HUES64 (cell line): ENCODE data around the gene ABCA8.

Experiments
- H3K27ac ChIP-seq: 2 replicates; pipeline ENCODE4 v1.7.0; 2013; ENCODE audit warnings: low read depth, low read length, inconsistent platforms
- H3K27me3 ChIP-seq: 2 replicates; pipeline ENCODE4 v1.6.1; 2013; ENCODE audit warnings: mild to moderate bottlenecking, low read length; ENCODE audit not compliant: insufficient read depth
- H3K36me3 ChIP-seq: 2 replicates; pipeline ENCODE4 v1.6.1; 2013; ENCODE audit warnings: mild to moderate bottlenecking, low read length; ENCODE audit not compliant: insufficient read depth
- H3K4me1 ChIP-seq: 2 replicates; pipeline ENCODE4 v1.6.1; 2013; ENCODE audit warnings: mild to moderate bottlenecking, low read length, moderate library complexity; ENCODE audit not compliant: insufficient read depth
- H3K4me3 ChIP-seq: 2 replicates; pipeline ENCODE4 v1.5.1; 2013; ENCODE audit warnings: mild to moderate bottlenecking, low read length, moderate library complexity
- H3K9ac ChIP-seq: 2 replicates; pipeline ENCODE4 v1.6.1; 2013; ENCODE audit warnings: mild to moderate bottlenecking, low read depth, low read length
- H3K9me3 ChIP-seq: 2 replicates; pipeline ENCODE4 v1.6.1; 2013; ENCODE audit warnings: low read depth, low read length; ENCODE audit not compliant: insufficient read depth
- WGBS: fragments of 150-250, 120-280 bp; methylation state at CpG from one replicate; pipeline ENCODE4 v1.1.7; 2013; ENCODE audit warnings: missing lambda C conversion rate; 5-methylcytosine and 5-hydroxymethylcytosine counted together

The ABCA8 gene

DNA sequence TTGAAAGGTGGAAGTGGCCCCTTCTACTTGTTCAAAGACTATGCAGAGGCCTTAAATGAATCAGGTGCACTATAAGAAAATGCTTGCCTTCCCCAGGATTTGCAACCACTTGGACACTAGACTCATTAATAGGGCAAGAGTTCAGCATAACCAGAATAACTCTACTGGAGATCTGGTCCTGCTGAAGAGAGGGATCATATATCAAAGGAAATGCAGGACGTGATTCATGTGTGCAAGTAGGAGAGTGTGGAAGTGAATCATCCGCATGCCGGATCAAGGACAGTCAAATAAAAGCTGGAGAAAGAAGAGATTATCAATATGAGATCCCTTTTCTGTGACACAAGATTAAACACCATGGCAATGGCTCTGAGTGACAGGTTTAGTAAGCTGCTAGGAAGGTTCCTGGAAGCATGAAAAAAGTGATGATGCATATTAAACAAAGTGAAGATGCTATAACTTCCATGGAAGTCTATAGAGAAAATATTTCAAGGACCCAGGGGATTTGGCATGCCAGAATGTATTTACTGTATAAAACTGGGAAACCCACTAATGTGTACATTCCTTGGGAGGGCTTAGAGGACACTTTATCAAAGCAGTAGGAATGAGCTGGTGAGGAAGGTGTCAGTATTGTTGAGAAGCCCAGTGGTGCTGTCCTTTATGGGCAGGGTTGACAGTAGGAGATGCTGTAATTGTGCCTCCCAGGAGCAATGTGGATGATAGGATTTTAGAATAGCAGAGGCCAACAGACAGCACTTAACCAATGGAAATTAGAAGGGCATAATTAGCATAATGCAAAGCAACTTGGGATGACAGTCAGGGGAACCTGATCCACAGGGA, 133.1 kb downstream of the ABCA8 start:
- Histone ChIP-seq H3K4me3 (no peak overlapping the region), H3K9me3 (no peaks in the 10 kb centered on the region), H3K9ac (no peak overlapping the region), H3K27me3 (no peaks in the 10 kb centered on the region), H3K4me1 (no peaks in the 10 kb centered on the region), H3K36me3 (no peaks in the 10 kb centered on the region), H3K27ac (no peak overlapping the region)
- WGBS: 67% methylated on average over 3 of the region's 3 CpGs

DNA sequence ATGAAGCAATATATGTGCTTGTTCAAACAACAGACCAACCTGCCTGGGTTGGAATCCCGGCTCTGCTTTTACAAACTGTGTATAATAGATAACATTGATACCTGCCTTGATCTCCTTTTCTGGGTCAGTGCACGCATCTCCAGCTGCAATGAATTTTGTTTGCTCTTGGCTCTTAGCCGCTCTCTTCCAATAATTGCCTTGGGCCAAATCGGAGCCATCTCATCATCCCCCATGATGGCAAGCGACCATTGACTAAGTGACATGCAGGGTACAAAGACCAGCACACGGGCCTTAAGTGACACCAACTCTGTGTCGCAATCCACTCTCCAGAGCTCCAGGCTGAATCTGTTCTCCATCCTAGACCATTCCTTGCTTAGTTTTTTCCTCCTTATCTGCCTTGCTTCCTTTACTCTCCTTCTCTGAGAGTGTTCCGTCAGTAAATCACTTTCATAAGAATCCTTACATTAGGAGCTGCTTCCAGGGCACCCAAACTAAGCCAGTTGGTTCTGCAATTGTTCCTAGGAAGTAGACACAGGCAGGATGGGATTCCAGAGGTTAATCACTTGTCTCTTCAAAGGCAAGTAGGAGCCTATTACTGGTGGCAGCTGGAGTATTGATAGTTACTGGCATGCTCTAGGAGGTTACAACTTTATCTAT, 134.2 kb downstream of the ABCA8 start:
- no peaks in the 10 kb centered on the region for H3K4me1 ChIP-seq
- WGBS: 92% methylated on average over 8 of the region's 8 CpGs
- H3K27ac ChIP-seq: no peak overlapping the region

DNA sequence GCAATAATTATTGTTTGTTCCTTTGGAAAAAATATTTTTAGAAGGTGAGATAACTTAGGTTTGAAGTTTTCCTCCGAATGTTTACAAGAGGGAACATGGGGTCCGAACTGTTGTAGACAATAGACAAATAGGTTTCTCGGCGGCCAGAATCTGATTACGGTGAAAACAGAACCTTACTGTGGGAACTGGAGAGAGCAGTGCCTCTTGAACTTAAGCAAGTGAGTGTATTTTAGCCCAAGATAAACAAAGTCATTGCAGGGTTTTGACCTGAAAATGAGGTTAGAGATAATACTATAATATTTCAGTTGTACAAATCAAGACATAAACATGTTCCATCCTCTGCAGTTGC, 134.7 kb downstream of the ABCA8 start:
- Histone ChIP-seq H3K9me3 (no peaks in the 10 kb centered on the region), H3K9ac (no peak overlapping the region), H3K27me3 (no peaks in the 10 kb centered on the region), H3K4me1 (no peaks in the 10 kb centered on the region), H3K27ac (no peak overlapping the region), H3K4me3 (no peak overlapping the region), H3K36me3 (no peaks in the 10 kb centered on the region)
- 90% methylated on average over 5 of the region's 5 CpGs for WGBS

More for the DNA sequence above, 134.2 kb downstream of the ABCA8 start:
- no peaks in the 10 kb centered on the region for H3K9me3 ChIP-seq
- H3K27me3 ChIP-seq: no peaks in the 10 kb centered on the region
- no peak overlapping the region for H3K9ac ChIP-seq
- no peaks in the 10 kb centered on the region for H3K36me3 ChIP-seq
- H3K4me3 ChIP-seq: no peak overlapping the region

DNA sequence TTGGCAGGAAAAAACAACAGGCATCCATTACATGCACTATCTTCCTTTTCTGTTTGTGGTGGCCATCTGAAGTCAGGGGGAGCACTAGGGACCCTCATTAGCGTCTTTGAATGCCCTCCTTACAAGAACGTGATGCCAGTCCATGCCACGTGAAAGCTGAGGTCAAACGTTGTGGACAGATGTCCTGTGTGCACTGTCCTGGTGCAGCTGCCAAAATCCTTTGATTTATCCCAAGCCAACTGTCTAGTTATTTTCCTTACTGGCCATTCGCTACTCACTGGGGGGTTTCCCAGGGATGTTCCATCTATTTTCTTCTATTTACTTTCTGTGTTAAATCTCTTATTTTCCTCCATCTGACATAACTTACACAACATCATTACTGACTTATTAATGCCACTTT, 135.7 kb downstream of the ABCA8 start:
- Histone ChIP-seq H3K27ac (no peak overlapping the region), H3K27me3 (no peaks in the 10 kb centered on the region), H3K36me3 (no peaks in the 10 kb centered on the region), H3K9ac (no peak overlapping the region), H3K4me1 (no peaks in the 10 kb centered on the region), H3K9me3 (no peaks in the 10 kb centered on the region), H3K4me3 (no peak overlapping the region)
- 94% methylated on average over 5 of the region's 5 CpGs for WGBS
